H1 (cell line): Measurements from ENCODE around the gene GMNN. TPM values are rescaled to one million over a fixed set of nuclear protein-coding genes. Genes with fewer than 3 reads are reported as not detected.

Experiments
- CTCF ChIA-PET: fragments of 300-600 bp; sonication (Branson Sonifier 250); formaldehyde crosslinking; loops from one replicate; lab custom pipeline; 2021; ENCODE audit not compliant: partially characterized antibody; lab: Charles Lee
- POLR2A ChIA-PET: fragments of 300-600 bp; sonication (Branson Sonifier 250); formaldehyde crosslinking; loops from one replicate; lab custom pipeline; 2021; ENCODE audit warnings: inconsistent platforms; ENCODE audit not compliant: partially characterized antibody; lab: Charles Lee
- DNase-seq, 2 experiments: peaks; one replicate each; pipeline versions ENCODE4 v3.0.0 to v3.0.0-alpha.2; 2010 to 2022; ENCODE audit warnings: low spot score in 2 of 2, low read depth in 1 of 2, mixed read lengths in 1 of 2
- FAIRE-seq: peaks from 2 replicates; lab custom pipeline; 2011; peaks lifted over from hg19 to GRCh38; lab: Jason Lieb, UNC
- H2AFZ ChIP-seq: 2 replicates; pipeline ENCODE4 v1.8.1; 2012; ENCODE audit warnings: low read length, inconsistent platforms
- H2AK5ac ChIP-seq: 2 replicates; pipeline ENCODE4 v1.6.1; 2013; ENCODE audit warnings: low read depth, low read length
- H2BK120ac ChIP-seq: replicated peaks from 2 replicates; pipeline ENCODE3; 2013; ENCODE audit warnings: low read depth, low read length, inconsistent platforms
- H2BK12ac ChIP-seq: 2 replicates; pipeline ENCODE4 v1.6.1; 2013; ENCODE audit warnings: low read depth, low read length
- H2BK15ac ChIP-seq: 2 replicates; pipeline ENCODE4 v1.6.1; 2013; ENCODE audit warnings: low read length
- H2BK20ac ChIP-seq: 2 replicates; pipeline ENCODE4 v1.6.1; 2013; ENCODE audit warnings: low read length
- H2BK5ac ChIP-seq: 2 replicates; pipeline ENCODE4 v1.6.1; 2013; ENCODE audit warnings: low read depth, low read length
- H3K14ac ChIP-seq: 2 replicates; pipeline ENCODE4 v1.6.1; 2013; ENCODE audit warnings: inconsistent platforms; ENCODE audit not compliant: insufficient read length
- H3K18ac ChIP-seq: 2 replicates; pipeline ENCODE4 v1.6.1; 2013; ENCODE audit warnings: low read length; ENCODE audit errors: extremely low read depth
- H3K23ac ChIP-seq: 2 replicates; pipeline ENCODE4 v1.6.1; 2013; ENCODE audit warnings: inconsistent platforms; ENCODE audit not compliant: insufficient read length
- H3K23me2 ChIP-seq: 2 replicates; pipeline ENCODE4 v1.6.1; 2013; ENCODE audit warnings: low read depth, low read length
- H3K27ac ChIP-seq: 2 replicates; pipeline ENCODE4 v1.6.1; 2011; ENCODE audit warnings: low read depth, low read length, inconsistent platforms
- H3K27me3 ChIP-seq, 4 experiments: replicated peaks in 1 of 4; 1 replicate in 1 of 4; 2 replicates in 3 of 4; pipeline versions ENCODE4 v1.6.1 to v1.8.1; 2011 to 2013; ENCODE audit warnings: low read length in 3 of 4, mild to moderate bottlenecking in 3 of 4, inconsistent platforms in 2 of 4, mixed read lengths in 2 of 4, moderate library complexity in 1 of 4; ENCODE audit not compliant: control insufficient read depth in 3 of 4, insufficient read depth in 3 of 4; ENCODE audit errors: extremely low read depth in 1 of 4
- H3K36me3 ChIP-seq, 4 experiments: 2 replicates each; pipeline versions ENCODE4 v1.6.1 to v1.8.1; 2011 to 2013; ENCODE audit warnings: mild to moderate bottlenecking in 4 of 4, low read length in 3 of 4, moderate library complexity in 2 of 4, control low read depth in 1 of 4, inconsistent platforms in 1 of 4; ENCODE audit not compliant: insufficient read depth in 4 of 4, control insufficient read depth in 2 of 4
- H3K4ac ChIP-seq: replicated peaks from 2 replicates; pipeline ENCODE3; 2013; ENCODE audit warnings: low read length, low read depth, mixed read lengths, inconsistent platforms; ENCODE audit not compliant: insufficient read length
- H3K4me1 ChIP-seq, 4 experiments: replicated peaks in 1 of 4; 1 replicate in 1 of 4; 2 replicates in 3 of 4; pipeline versions ENCODE4 v1.6.1 to v1.8.1; 2011 to 2013; ENCODE audit warnings: low read length in 3 of 4, inconsistent platforms in 2 of 4, mixed read lengths in 1 of 4; ENCODE audit not compliant: insufficient read depth in 4 of 4, control insufficient read depth in 3 of 4
- H3K4me2 ChIP-seq, 2 experiments: 2 replicates each; pipeline versions ENCODE4 v1.6.1 to v1.8.1; 2011 to 2013; ENCODE audit warnings: low read depth in 2 of 2, low read length in 2 of 2, control low read depth in 1 of 2, inconsistent platforms in 1 of 2, mild to moderate bottlenecking in 1 of 2; ENCODE audit not compliant: insufficient read depth in 1 of 2
- H3K4me3 ChIP-seq, 4 experiments: fragments of 200-600, 300-600 bp in 1 of 4; sonication (generic), shearing (Covaris generic), sonication (Bioruptor Twin) in 1 of 4; 2 replicates each; pipeline versions ENCODE4 v1.5.1 to v1.8.1; 2011 to 2016; ENCODE audit warnings: low read length in 4 of 4, low read depth in 3 of 4, control low read depth in 2 of 4, inconsistent platforms in 2 of 4, mild to moderate bottlenecking in 2 of 4, mixed read lengths in 1 of 4, moderate library complexity in 1 of 4; ENCODE audit not compliant: insufficient read depth in 2 of 4; ENCODE audit errors: extremely low read depth in 1 of 4
- H3K56ac ChIP-seq: replicated peaks from 2 replicates; pipeline ENCODE3; 2013; ENCODE audit warnings: low read depth, mild to moderate bottlenecking, mixed read lengths, low read length, inconsistent platforms; ENCODE audit not compliant: insufficient read length
- H3K79me1 ChIP-seq: 2 replicates; pipeline ENCODE4 v1.6.1; 2013; ENCODE audit warnings: low read depth, low read length, control low read depth
- H3K79me2 ChIP-seq, 2 experiments: 2 replicates each; pipeline versions ENCODE4 v1.6.1 to v1.8.1; 2012 to 2013; ENCODE audit warnings: low read length in 2 of 2, mild to moderate bottlenecking in 2 of 2, inconsistent platforms in 1 of 2; ENCODE audit not compliant: insufficient read depth in 2 of 2, control insufficient read depth in 1 of 2
- H3K9ac ChIP-seq, 4 experiments: replicated peaks in 1 of 4; 1 replicate in 1 of 4; 2 replicates in 3 of 4; pipeline versions ENCODE4 v1.6.1 to v1.8.1; 2011 to 2013; ENCODE audit warnings: low read depth in 3 of 4, low read length in 3 of 4, control low read depth in 2 of 4, mild to moderate bottlenecking in 2 of 4, moderate library complexity in 2 of 4, inconsistent platforms in 1 of 4; ENCODE audit errors: extremely low read depth in 1 of 4
- H3K9me3 ChIP-seq, 2 experiments: 2 replicates each; pipeline versions ENCODE4 v1.6.1 to v1.8.1; 2012 to 2013; ENCODE audit warnings: mild to moderate bottlenecking in 2 of 2, moderate library complexity in 2 of 2, control low read depth in 1 of 2, inconsistent platforms in 1 of 2, low read depth in 1 of 2, low read length in 1 of 2, mixed read lengths in 1 of 2; ENCODE audit not compliant: insufficient read depth in 2 of 2
- H4K20me1 ChIP-seq, 2 experiments: replicated peaks in 1 of 2; 2 replicates each; pipeline versions ENCODE3 to v1.8.1; 2011 to 2013; ENCODE audit warnings: inconsistent platforms in 2 of 2, low read length in 2 of 2, mild to moderate bottlenecking in 1 of 2; ENCODE audit not compliant: insufficient read depth in 2 of 2, control insufficient read depth in 1 of 2
- H4K5ac ChIP-seq: 2 replicates; pipeline ENCODE4 v1.6.1; 2013; ENCODE audit warnings: low read length, low read depth, mixed read lengths, inconsistent platforms; ENCODE audit not compliant: insufficient read length
- H4K8ac ChIP-seq: 2 replicates; pipeline ENCODE4 v1.8.0; 2013; ENCODE audit warnings: mild to moderate bottlenecking, moderate library complexity, low read length, inconsistent platforms; ENCODE audit not compliant: insufficient read depth; ENCODE audit errors: extremely low read depth
- H4K91ac ChIP-seq: replicated peaks from 2 replicates; pipeline ENCODE3; 2013; ENCODE audit warnings: low read length, mixed read lengths, inconsistent platforms; ENCODE audit not compliant: insufficient read length
- CBX5 ChIP-seq: fragments of 300-800, 300-1000 bp; sonication (generic); IDR thresholded peaks from 2 replicates; pipeline ENCODE4 v1.7.1; 2016; ENCODE audit warnings: antibody characterized with exemption, low read length, low read depth
- CEBPB ChIP-seq: IDR thresholded peaks from 2 replicates; pipeline ENCODE4 v1.6.1; 2012; ENCODE audit warnings: low read depth, low read length
- CHD2 ChIP-seq: IDR thresholded peaks from 2 replicates; pipeline ENCODE4 v1.6.1; 2012; ENCODE audit warnings: low read length, improper control_type of control experiment
- GABPA ChIP-seq: IDR thresholded peaks from 2 replicates; pipeline ENCODE4 v1.6.1; 2011; ENCODE audit warnings: mild to moderate bottlenecking, low read length, moderate library complexity, borderline replicate concordance; ENCODE audit not compliant: insufficient read depth
- JUN ChIP-seq: IDR thresholded peaks from 2 replicates; pipeline ENCODE4 v1.6.1; 2011; ENCODE audit warnings: low read depth, mild to moderate bottlenecking, improper control_type of control experiment, low read length
- MAX ChIP-seq: IDR thresholded peaks from 2 replicates; pipeline ENCODE4 v1.6.1; 2012; ENCODE audit warnings: inconsistent platforms
- NANOG ChIP-seq: IDR thresholded peaks from 2 replicates; pipeline ENCODE4 v1.6.1; 2011; ENCODE audit warnings: low read length, low read depth, mild to moderate bottlenecking, inconsistent platforms; ENCODE audit not compliant: insufficient read depth, poor library complexity, severe bottlenecking
- PHF8 ChIP-seq: fragments of 200-600 bp; sonication (generic); conservative IDR thresholded peaks from 2 replicates; pipeline ENCODE4 v1.7.1; 2012; ENCODE audit warnings: low read depth, mild to moderate bottlenecking, inconsistent platforms, low read length, moderate library complexity
- POLR2A ChIP-seq, 2 experiments: IDR thresholded peaks; 1 replicate in 1 of 2; 2 replicates in 1 of 2; pipeline ENCODE4 v1.6.1; 2011; ENCODE audit warnings: low read depth in 2 of 2, low read length in 2 of 2, mild to moderate bottlenecking in 2 of 2; ENCODE audit errors: control extremely low read depth in 1 of 2
- RFX5 ChIP-seq: IDR thresholded peaks from 2 replicates; pipeline ENCODE4 v1.6.1; 2011; ENCODE audit warnings: low read depth, low read length, improper control_type of control experiment, borderline replicate concordance
- SP2 ChIP-seq: IDR thresholded peaks from 2 replicates; pipeline ENCODE4 v1.6.1; 2012; ENCODE audit warnings: mild to moderate bottlenecking, low read length, inconsistent platforms
- SUZ12 ChIP-seq: fragments of 200-600 bp; sonication (generic); IDR thresholded peaks from 2 replicates; pipeline ENCODE4 v1.6.1; 2012; ENCODE audit warnings: mild to moderate bottlenecking, inconsistent platforms, low read length, moderate library complexity, mixed read lengths
- WGBS, 2 experiments: shearing (Covaris generic) in 1 of 2; methylation state at CpG; one replicate each; pipeline versions ENCODE4 v1.1.6 to v1.1.7; 2013 to 2015; ENCODE audit warnings: low lambda C conversion rate in 2 of 2, mixed read lengths in 2 of 2, inconsistent platforms in 1 of 2, low coverage in 1 of 2, missing lambda C conversion rate in 1 of 2; ENCODE audit not compliant: insufficient replicate concordance in 2 of 2, insufficient coverage in 1 of 2, insufficient read length in 1 of 2; ENCODE audit errors: extremely low coverage in 1 of 2, missing lambda C conversion rate in 1 of 2; 5-methylcytosine and 5-hydroxymethylcytosine counted together
- polyA plus RNA-seq, 7 experiments: library from polyadenylated mRNA; depleted of rRNA in 3 of 7; stranded (reverse) in 5 of 7; unstranded in 2 of 7; fragments of >200 nt in 5 of 7; fragments of 200-250 nt in 2 of 7; gene quantifications; 1 replicate in 5 of 7; 2 replicates in 1 of 7; 4 replicates in 1 of 7; pipeline versions ENCODE4 v1.2.1 to v1.2.3, GENCODE V29; 2011 to 2013; ENCODE audit warnings: missing spikeins in 2 of 7, mixed read lengths in 2 of 7
- total RNA-seq: library from RNA; stranded (reverse); fragmentation: NEBNext Ultra II Directional; extraction: Animal tissue kit (Norgen Biotek cat#: 25700); gene quantifications from 2 replicates; pipeline ENCODE4 v1.2.1, GENCODE V29; 2021

The GMNN gene
- total and polyA plus RNA-seq, 2 of the 8 experiments (the other 6 are each of a cell fraction or from before 2014, with no cell fraction given) = 65.9 to 101 TPM

- Histone ChIP-seq H2BK20ac (no peak overlapping the region), H2AFZ (no peak overlapping the region), H3K27ac (no peak overlapping the region), H3K4ac (no peak overlapping the region), H4K8ac (no peak overlapping the region), H2BK120ac (no peak overlapping the region), H4K20me1 (no peaks in the 10 kb centered on the region), H3K79me1 (no peaks in the 10 kb centered on the region), H3K27me3 (no peaks in the 10 kb centered on the region), H2BK5ac (no peak overlapping the region), H3K4me1 (no peaks in the 10 kb centered on the region), H2BK12ac (no peak overlapping the region), H3K23ac (no peak overlapping the region), H3K79me2 (no peaks in the 10 kb centered on the region), H2AK5ac (no peak overlapping the region), H3K23me2 (no peaks in the 10 kb centered on the region), H3K36me3 (no peaks in the 10 kb centered on the region; a peak in 1 of 8 replicates), H4K5ac (no peak overlapping the region), H3K9me3 (no peaks in the 10 kb centered on the region), H3K9ac (no peak overlapping the region), H3K56ac (no peak overlapping the region), H3K4me3 (no peak overlapping the region), H2BK15ac (no peak overlapping the region), H3K4me2 (no peak overlapping the region), H3K14ac (no peak overlapping the region), H3K18ac (no peak overlapping the region), H4K91ac (no peak overlapping the region)
- FAIRE-seq (no peak), DNase-seq (no peak)
- TF ChIP-seq MAX = no peak
- TF ChIP-seq CHD2 = no peak
- TF ChIP-seq GABPA = no peak
- no peak for TF ChIP-seq JUN
- TF ChIP-seq CEBPB = no peak
- no peak for TF ChIP-seq SUZ12
- no peak for TF ChIP-seq PHF8
- TF ChIP-seq RFX5 = no peak
- no peak for TF ChIP-seq CBX5
- no peak for TF ChIP-seq NANOG
- TF ChIP-seq SP2 = no peak
- TF ChIP-seq POLR2A (IDR thresholded peaks at IDR 0.05; ENCODE audit: control extremely low read depth in 1 of 2, low read depth in 2 of 2, low read length in 2 of 2) = no peak
- ChIA-PET CTCF (interaction anchor here (0.6 to 0.9 kb wide), 2 partner anchors 165 to 205 kb away, joined by 3 read pairs; no protein-coding TSS in a partner anchor), POLR2A (interaction anchor here (0.8 kb wide), 1 partner anchor 46 kb away, joined by 3 read pairs; no protein-coding TSS in a partner anchor)
- WGBS, 2 experiments = 85% methylated on average over 2 of the region's 2 CpGs; no CpG with 5 or more reads in 1 of the 2 experiments
Observed at GRCh38 chr6:24753545-24753944, 21.2 kb upstream of the GMNN start.
